ENCODE measurements around the gene ADAMTS16.

GRCh38 chr5:5341531-5342292 lies 201.6 kb downstream of the ADAMTS16 start:
- TF ChIP-seq EZH2 (IDR thresholded peaks at IDR 0.05; ENCODE audit: insufficient read depth, poor library complexity, severe bottlenecking) (no peak), EZH2phosphoT487 (IDR thresholded peaks at IDR 0.05; ENCODE audit: insufficient read depth, low read depth) (no peak)
